HEK293 (cell line): ENCODE data around the gene TIGIT.

Experiments
- CTCF ChIA-PET: fragments of 350-600 bp; formaldehyde crosslinking; extraction: SDS; loops from one replicate; lab custom pipeline; 2021; ENCODE audit warnings: antibody characterized with exemption; lab: Yijun Ruan, JAX
- POLR2A ChIA-PET: fragments of 300-600 bp; formaldehyde crosslinking; extraction: SDS; loops from one replicate; lab custom pipeline; 2020; ENCODE audit warnings: antibody characterized with exemption, inconsistent platforms; lab: Yijun Ruan, JAX
- H3K27ac ChIP-seq: fragments of 200-500 bp; sonication (Bioruptor generic); 2 replicates; pipeline ENCODE4 v1.5.1; 2014; ENCODE audit warnings: low read depth, low read length, control low read depth, inconsistent platforms; ENCODE audit errors: extremely low read depth
- H3K36me3 ChIP-seq, 2 experiments: fragments of 200-500 bp in 1 of 2; sonication (Bioruptor generic) in 1 of 2; 1 replicate in 1 of 2; 2 replicates in 1 of 2; pipeline ENCODE4 v1.5.1; 2014 to 2017; ENCODE audit warnings: inconsistent platforms in 2 of 2, low read length in 2 of 2; ENCODE audit not compliant: control insufficient read depth in 2 of 2, insufficient read depth in 1 of 2
- H3K4me1 ChIP-seq: fragments of 200-500 bp; sonication (Bioruptor generic); 2 replicates; pipeline ENCODE4 v1.5.1; 2014; ENCODE audit warnings: mild to moderate bottlenecking, low read length, inconsistent platforms; ENCODE audit not compliant: control insufficient read depth, insufficient read depth
- H3K4me3 ChIP-seq: 2 replicates; pipeline ENCODE4 v1.5.1; 2011; ENCODE audit warnings: low read depth, mild to moderate bottlenecking, control low read depth, low read length, moderate library complexity
- H3K9me3 ChIP-seq: fragments of 200-500 bp; sonication (Bioruptor generic); 2 replicates; pipeline ENCODE4 v1.5.1; 2014; ENCODE audit warnings: low read depth, low read length, inconsistent platforms; ENCODE audit not compliant: control insufficient read depth, insufficient read depth
- EGR2 ChIP-seq: fragments of 450-650 bp; formaldehyde crosslinking; IDR thresholded peaks from 2 replicates; pipeline ENCODE4 v1.5.1; 2016; ENCODE audit warnings: low read depth, missing biosample characterization, missing genetic modification characterization
- GLIS2 ChIP-seq: fragments of 450-650 bp; formaldehyde crosslinking; IDR thresholded peaks from 2 replicates; pipeline ENCODE4 v1.5.1; 2016; ENCODE audit warnings: missing biosample characterization, missing genetic modification characterization
- KLF10 ChIP-seq: fragments of 450-650 bp; IDR thresholded peaks from 2 replicates; pipeline ENCODE4 v1.5.1; 2018; ENCODE audit warnings: missing biosample characterization, mild to moderate bottlenecking, missing genetic modification characterization
- KLF17 ChIP-seq: fragments of 450-650 bp; formaldehyde crosslinking; IDR thresholded peaks from 2 replicates; pipeline ENCODE4 v1.5.1; 2016; ENCODE audit warnings: missing biosample characterization, missing genetic modification characterization
- MZF1 ChIP-seq: fragments of 450-650 bp; formaldehyde crosslinking; IDR thresholded peaks from 2 replicates; pipeline ENCODE4 v1.5.1; 2017; ENCODE audit warnings: missing biosample characterization, missing genetic modification characterization, borderline replicate concordance
- PRDM2 ChIP-seq: fragments of 450-650 bp; formaldehyde crosslinking; IDR thresholded peaks from 2 replicates; pipeline ENCODE4 v1.5.1; 2016; ENCODE audit warnings: missing biosample characterization, missing genetic modification characterization, borderline replicate concordance
- SALL2 ChIP-seq: fragments of 450-650 bp; formaldehyde crosslinking; IDR thresholded peaks from 2 replicates; pipeline ENCODE4 v1.5.0; 2017; ENCODE audit warnings: missing biosample characterization, mild to moderate bottlenecking, missing genetic modification characterization, borderline replicate concordance
- SETDB1 ChIP-seq: IDR thresholded peaks from one replicate; pipeline ENCODE4 v1.6.1; 2017; ENCODE audit warnings: mild to moderate bottlenecking, low read length, moderate library complexity, mixed read lengths; ENCODE audit not compliant: insufficient read length
- YY2 ChIP-seq: fragments of 450-650 bp; formaldehyde crosslinking; IDR thresholded peaks from 2 replicates; pipeline ENCODE4 v1.5.1; 2016; ENCODE audit warnings: missing biosample characterization, missing genetic modification characterization
- ZBTB6 ChIP-seq: fragments of 450-650 bp; formaldehyde crosslinking; IDR thresholded peaks from 2 replicates; pipeline ENCODE4 v1.5.1; 2017; ENCODE audit warnings: missing biosample characterization, missing genetic modification characterization
- ZFP3 ChIP-seq: fragments of 450-650 bp; formaldehyde crosslinking; IDR thresholded peaks from 2 replicates; pipeline ENCODE4 v1.5.1; 2016; ENCODE audit warnings: low read depth, missing biosample characterization, missing genetic modification characterization
- ZFP69B ChIP-seq: fragments of 450-650 bp; formaldehyde crosslinking; IDR thresholded peaks from 2 replicates; pipeline ENCODE4 v1.5.1; 2016; ENCODE audit warnings: missing biosample characterization, missing genetic modification characterization
- ZNF140 ChIP-seq: fragments of 450-650 bp; formaldehyde crosslinking; IDR thresholded peaks from 2 replicates; pipeline ENCODE4 v1.5.1; 2016; ENCODE audit warnings: missing biosample characterization, missing genetic modification characterization
- ZNF184 ChIP-seq: fragments of 450-650 bp; IDR thresholded peaks from 2 replicates; pipeline ENCODE4 v1.5.1; 2018; ENCODE audit warnings: missing biosample characterization, mild to moderate bottlenecking, missing genetic modification characterization
- ZNF24 ChIP-seq: fragments of 450-650 bp; formaldehyde crosslinking; IDR thresholded peaks from 2 replicates; pipeline ENCODE4 v1.5.1; 2016; ENCODE audit warnings: missing biosample characterization, missing genetic modification characterization
- ZNF274 ChIP-seq, 2 experiments: fragments of 200-500 bp in 1 of 2; fragments of 450-650 bp in 1 of 2; sonication (Bioruptor generic) in 1 of 2; formaldehyde crosslinking in 1 of 2; IDR thresholded peaks; 2 replicates each; pipeline versions ENCODE4 v1.5.1 to v1.6.1; 2014 to 2016; ENCODE audit warnings: borderline replicate concordance in 1 of 2, inconsistent platforms in 1 of 2, low read length in 1 of 2, missing biosample characterization in 1 of 2, missing genetic modification characterization in 1 of 2
- ZNF561 ChIP-seq: fragments of 450-650 bp; IDR thresholded peaks from 2 replicates; pipeline ENCODE4 v1.5.1; 2018; ENCODE audit warnings: missing biosample characterization, missing genetic modification characterization, borderline replicate concordance
- ZNF624 ChIP-seq: fragments of 450-650 bp; formaldehyde crosslinking; IDR thresholded peaks from 2 replicates; pipeline ENCODE4 v1.5.1; 2017; ENCODE audit warnings: missing biosample characterization, missing genetic modification characterization
- ZNF768 ChIP-seq: fragments of 450-650 bp; formaldehyde crosslinking; IDR thresholded peaks from 2 replicates; pipeline ENCODE4 v1.5.1; 2018; ENCODE audit warnings: missing biosample characterization, mild to moderate bottlenecking, missing genetic modification characterization
- TF ChIP-seq, protein P1 (sequence below): fragments of 450-650 bp; formaldehyde crosslinking; conservative IDR thresholded peaks from 2 replicates; pipeline ENCODE4 v1.5.1; 2016; ENCODE audit warnings: low read depth, missing biosample characterization, missing genetic modification characterization

Gene TIGIT

GRCh38 chr3:114259566-114259965 lies 34.3 kb upstream of the TIGIT start (continued):
- no peak for TF ChIP-seq ZNF24 (tag by site-specific recombination)
- TF ChIP-seq EGR2 = no peak

DNA sequence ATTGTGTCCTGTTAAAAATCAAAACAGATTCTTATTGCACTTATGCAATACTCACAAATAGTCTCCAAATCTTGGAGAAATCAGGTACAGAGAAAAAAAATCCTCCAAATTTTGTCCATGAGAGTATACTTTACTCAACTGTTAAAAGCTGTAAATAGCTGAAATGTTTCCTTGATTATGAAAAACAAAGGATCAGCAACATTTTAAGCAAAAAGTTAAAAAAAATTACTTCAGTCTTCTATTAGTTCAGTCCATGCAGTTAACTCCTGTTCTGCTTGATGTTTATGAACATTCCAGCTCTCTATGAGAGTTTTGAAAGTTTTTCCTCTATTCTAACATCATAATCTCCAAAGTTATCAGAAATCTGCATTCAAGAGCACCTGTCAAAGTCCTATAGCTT lies 33.7 kb upstream of the TIGIT start:
- Histone ChIP-seq H3K4me3 (no peak overlapping the region), H3K9me3 (no peaks in the 10 kb centered on the region)
- CTCF ChIA-PET = no interaction called here
- peak; percentile 91 for TF ChIP-seq SETDB1
- no peak for TF ChIP-seq ZFP69B (tag by site-specific recombination)
- no peak for TF ChIP-seq ZNF140 (tag by site-specific recombination)
- no peak for TF ChIP-seq KLF10 (tag by site-specific recombination)
- TF ChIP-seq, all 188 proteins: peak for 1
- H3K27ac ChIP-seq = no peak overlapping the region
- POLR2A ChIA-PET = no interaction called here
- H3K4me1 ChIP-seq = no peaks in the 10 kb centered on the region
- no peaks in the 10 kb centered on the region for H3K36me3 ChIP-seq

GRCh38 chr3:114270019-114270418 lies 23.8 kb upstream of the TIGIT start:
- CTCF ChIA-PET = no interaction called here
- H3K4me3 ChIP-seq = no peak overlapping the region
- no peak for TF ChIP-seq PRDM2 (tag by site-specific recombination)
- TF ChIP-seq ZNF274 (IDR thresholded peaks at IDR 0.05; ENCODE audit: low read length) = no peak
- TF ChIP-seq ZNF274 (tag by site-specific recombination; IDR thresholded peaks at IDR 0.05; ENCODE audit: borderline replicate concordance) = no peak
- TF ChIP-seq ZNF624 (tag by site-specific recombination) = no peak
- no peak for TF ChIP-seq YY2 (tag by site-specific recombination)
- TF ChIP-seq KLF17 (tag by site-specific recombination) = no peak
- TF ChIP-seq ZNF561 (tag by site-specific recombination) = no peak
- no peak for TF ChIP-seq ZNF184 (tag by site-specific recombination)
- no peak for TF ChIP-seq SALL2

DNA sequence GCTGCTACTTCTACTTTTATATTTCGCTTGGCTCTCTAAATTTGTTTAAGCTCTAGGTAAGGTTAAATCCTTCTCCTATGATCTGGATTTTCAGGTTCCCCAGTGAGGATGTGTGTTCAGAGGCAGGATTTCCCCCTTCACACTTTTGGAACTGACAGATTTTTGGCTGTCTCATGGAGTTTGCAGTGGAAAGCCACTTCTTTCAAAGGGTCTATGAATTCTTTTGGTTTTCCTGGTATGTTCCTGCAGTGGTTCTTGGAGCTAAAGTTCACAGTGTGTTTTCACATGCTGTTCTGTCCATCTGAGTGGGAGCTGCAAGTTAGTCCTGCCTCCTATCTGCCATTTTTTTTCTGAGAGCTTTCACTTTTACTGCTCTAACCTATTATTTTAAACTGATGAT lies 21.6 kb upstream of the TIGIT start:
- no peak overlapping the region for H3K4me3 ChIP-seq
- no peaks in the 10 kb centered on the region for H3K4me1 ChIP-seq
- H3K36me3 ChIP-seq = no peaks in the 10 kb centered on the region
- no peaks in the 10 kb centered on the region for H3K9me3 ChIP-seq
- CTCF ChIA-PET = no interaction called here
- H3K27ac ChIP-seq = no peak overlapping the region
- POLR2A ChIA-PET = no interaction called here
- no peak for TF ChIP-seq ZFP3
- no peak for TF ChIP-seq MZF1 (tag by site-specific recombination)
- no peak for TF ChIP-seq ZBTB6 (tag by site-specific recombination)
- TF ChIP-seq, protein P1, sequence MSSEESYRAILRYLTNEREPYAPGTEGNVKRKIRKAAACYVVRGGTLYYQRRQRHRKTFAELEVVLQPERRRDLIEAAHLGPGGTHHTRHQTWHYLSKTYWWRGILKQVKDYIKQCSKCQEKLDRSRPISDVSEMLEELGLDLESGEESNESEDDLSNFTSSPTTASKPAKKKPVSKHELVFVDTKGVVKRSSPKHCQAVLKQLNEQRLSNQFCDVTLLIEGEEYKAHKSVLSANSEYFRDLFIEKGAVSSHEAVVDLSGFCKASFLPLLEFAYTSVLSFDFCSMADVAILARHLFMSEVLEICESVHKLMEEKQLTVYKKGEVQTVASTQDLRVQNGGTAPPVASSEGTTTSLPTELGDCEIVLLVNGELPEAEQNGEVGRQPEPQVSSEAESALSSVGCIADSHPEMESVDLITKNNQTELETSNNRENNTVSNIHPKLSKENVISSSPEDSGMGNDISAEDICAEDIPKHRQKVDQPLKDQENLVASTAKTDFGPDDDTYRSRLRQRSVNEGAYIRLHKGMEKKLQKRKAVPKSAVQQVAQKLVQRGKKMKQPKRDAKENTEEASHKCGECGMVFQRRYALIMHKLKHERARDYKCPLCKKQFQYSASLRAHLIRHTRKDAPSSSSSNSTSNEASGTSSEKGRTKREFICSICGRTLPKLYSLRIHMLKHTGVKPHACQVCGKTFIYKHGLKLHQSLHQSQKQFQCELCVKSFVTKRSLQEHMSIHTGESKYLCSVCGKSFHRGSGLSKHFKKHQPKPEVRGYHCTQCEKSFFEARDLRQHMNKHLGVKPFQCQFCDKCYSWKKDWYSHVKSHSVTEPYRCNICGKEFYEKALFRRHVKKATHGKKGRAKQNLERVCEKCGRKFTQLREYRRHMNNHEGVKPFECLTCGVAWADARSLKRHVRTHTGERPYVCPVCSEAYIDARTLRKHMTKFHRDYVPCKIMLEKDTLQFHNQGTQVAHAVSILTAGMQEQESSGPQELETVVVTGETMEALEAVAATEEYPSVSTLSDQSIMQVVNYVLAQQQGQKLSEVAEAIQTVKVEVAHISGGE = no peak
- no peak for TF ChIP-seq GLIS2 (tag by site-specific recombination)
- no peak for TF ChIP-seq ZNF768

More at GRCh38 chr3:114270019-114270418, 23.8 kb upstream of the TIGIT start:
- no peak overlapping the region for H3K27ac ChIP-seq
- H3K9me3 ChIP-seq = no peaks in the 10 kb centered on the region
- POLR2A ChIA-PET = no interaction called here
- H3K4me1 ChIP-seq = no peaks in the 10 kb centered on the region
- no peaks in the 10 kb centered on the region for H3K36me3 ChIP-seq
